ENCODE data around the gene FNDC3B.

GRCh38 chr3:172115787-172116186 is 76.4 kb downstream of the FNDC3B start:
- no peak for TF ChIP-seq POLR2A (IDR thresholded peaks at IDR 0.05)
- TF ChIP-seq CTCF (IDR thresholded peaks at IDR 0.05): no peak

Measured in testis (tissue), 2 donors.